NT2/D1 (cell line): ENCODE data around the gene AOPEP.

Experiments
- SUZ12 ChIP-seq: IDR thresholded peaks from 2 replicates; pipeline ENCODE4 v1.6.1; 2011; ENCODE audit not compliant: insufficient read length, insufficient read depth; ENCODE audit errors: extremely low read depth
- YY1 ChIP-seq: IDR thresholded peaks from 2 replicates; pipeline ENCODE4 v1.6.1; 2011; ENCODE audit not compliant: insufficient read length, insufficient read depth
- ZNF274 ChIP-seq: IDR thresholded peaks from 2 replicates; pipeline ENCODE4 v1.6.1; 2011; ENCODE audit warnings: mild to moderate bottlenecking, low read depth, low read length

DNA sequence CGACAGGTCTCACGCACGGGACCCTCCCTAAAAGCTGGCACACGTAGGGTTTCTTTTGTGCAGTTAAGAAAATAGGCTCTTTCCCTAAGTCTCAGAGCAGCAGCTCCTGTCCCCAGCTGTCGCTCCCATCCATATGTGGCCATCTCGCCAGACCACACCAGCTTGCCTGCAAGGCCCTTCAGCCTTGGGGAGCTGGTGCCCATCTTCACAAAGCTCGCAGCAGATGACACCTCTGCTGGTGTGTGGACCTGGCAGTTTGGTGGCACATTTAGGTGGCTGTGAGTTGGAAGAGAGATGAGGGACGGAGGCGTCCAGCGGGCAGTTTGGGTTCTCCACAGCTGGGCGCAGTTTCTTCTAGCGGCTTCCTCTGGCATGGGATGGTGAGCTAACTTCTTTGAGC is 352.0 kb downstream of the AOPEP start:
- TF ChIP-seq ZNF274: no peak
- no peak for TF ChIP-seq YY1
- TF ChIP-seq SUZ12: no peak
